ENCODE results near the gene LETM1. TPM values are rescaled to one million over a fixed set of nuclear protein-coding genes. Genes with fewer than 3 reads are reported as not detected.

LETM1 gene
- total and polyA plus RNA-seq, 5 donors from 2014 or later: 10.3 to 41.8 (median 12.4) TPM

Other genes with a start within 250 kb of the LETM1 start
- gene FAM53A, start 171.8 kb downstream of the LETM1 start, total RNA-seq: 1.8 TPM
- 1 to 10 TPM in 3 of 4 donors, under 1 TPM in 1; 0.76 to 3.6 (median 1.8) TPM for gene FAM53A, start 171.8 kb downstream of the LETM1 start, polyA plus RNA-seq
- 36.7 TPM for gene SLBP, start 143.8 kb downstream of the LETM1 start, total RNA-seq
- 10 to 100 TPM; 74.7 to 83.8 (median 78.3) TPM for gene SLBP, start 143.8 kb downstream of the LETM1 start, polyA plus RNA-seq
- 19.6 TPM for gene TMEM129, start 134.8 kb downstream of the LETM1 start, total RNA-seq
- 10 to 100 TPM; 29.4 to 33.9 (median 31.0) TPM for gene TMEM129, start 134.8 kb downstream of the LETM1 start, polyA plus RNA-seq
- 111 TPM for gene TACC3, start 134.6 kb downstream of the LETM1 start, total RNA-seq
- gene TACC3, start 134.6 kb downstream of the LETM1 start, polyA plus RNA-seq: 10 to 100 TPM; 62.0 to 72.9 (median 66.6) TPM
- 0.25 TPM for gene FGFR3, start 62.9 kb downstream of the LETM1 start, total RNA-seq
- gene FGFR3, start 62.9 kb downstream of the LETM1 start, polyA plus RNA-seq: not detected
- 95.8 TPM for gene NSD2, start 15.2 kb upstream of the LETM1 start, total RNA-seq
- 1 to 10 TPM; 5.9 to 7.6 (median 7.0) TPM for gene NSD2, start 15.2 kb upstream of the LETM1 start, polyA plus RNA-seq
- gene NELFA, start 152.8 kb upstream of the LETM1 start, total RNA-seq: 50.7 TPM
- 10 to 100 TPM; 20.2 to 30.5 (median 26.9) TPM for gene NELFA, start 152.8 kb upstream of the LETM1 start, polyA plus RNA-seq
- 0.15 TPM for gene NAT8L, start 203.2 kb upstream of the LETM1 start, total RNA-seq
- under 1 TPM in 1 of 4 donors, not detected in 3; 0.02 TPM for gene NAT8L, start 203.2 kb upstream of the LETM1 start, polyA plus RNA-seq